GM12865 (cell line): ENCODE results near the gene KCTD1.
A peak's percentile ranks its signal among the peaks of the same experiment; 100 is the strongest.

Experiments
- DNase-seq: peaks from one replicate; pipeline ENCODE4 v3.0.0; 2010; ENCODE audit warnings: low read depth
- H3K4me3 ChIP-seq: 2 replicates; pipeline ENCODE4 v1.5.1; 2011; ENCODE audit warnings: mild to moderate bottlenecking, low read depth, low read length, control low read depth
- CTCF ChIP-seq: IDR thresholded peaks from 2 replicates; pipeline ENCODE4 v1.5.1; 2011; ENCODE audit warnings: low read length, control low read depth, low read depth, inconsistent platforms; ENCODE audit not compliant: insufficient read depth; ENCODE audit errors: missing control alignments

The KCTD1 gene

DNA sequence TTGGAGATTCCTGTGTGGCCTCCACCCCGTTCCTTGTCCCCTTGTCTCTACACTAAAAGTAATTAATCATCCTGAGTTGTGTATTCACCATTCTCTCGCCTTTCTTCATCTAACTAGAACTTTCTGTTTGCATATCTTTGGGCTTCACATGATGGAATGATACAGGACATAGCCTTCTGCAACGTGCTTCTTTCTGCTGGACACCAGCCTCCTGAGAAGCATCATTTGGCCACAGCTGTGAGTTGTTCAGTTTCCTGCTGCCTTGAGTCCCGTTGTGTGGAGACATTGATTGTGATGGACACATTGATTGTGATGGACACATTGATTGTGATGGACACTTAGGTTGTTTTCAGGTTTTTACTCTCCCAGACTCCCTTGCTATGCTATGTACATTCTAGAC, 139.3 kb downstream of the KCTD1 start:
- TF ChIP-seq CTCF = no peak
- H3K4me3 ChIP-seq = no peak overlapping the region
- no peak for DNase-seq

- no peak for DNase-seq
- H3K4me3 ChIP-seq = no peak overlapping the region
- no peak for TF ChIP-seq CTCF
Observed at GRCh38 chr18:26407736-26408601, 140.4 kb downstream of the KCTD1 start.

DNA sequence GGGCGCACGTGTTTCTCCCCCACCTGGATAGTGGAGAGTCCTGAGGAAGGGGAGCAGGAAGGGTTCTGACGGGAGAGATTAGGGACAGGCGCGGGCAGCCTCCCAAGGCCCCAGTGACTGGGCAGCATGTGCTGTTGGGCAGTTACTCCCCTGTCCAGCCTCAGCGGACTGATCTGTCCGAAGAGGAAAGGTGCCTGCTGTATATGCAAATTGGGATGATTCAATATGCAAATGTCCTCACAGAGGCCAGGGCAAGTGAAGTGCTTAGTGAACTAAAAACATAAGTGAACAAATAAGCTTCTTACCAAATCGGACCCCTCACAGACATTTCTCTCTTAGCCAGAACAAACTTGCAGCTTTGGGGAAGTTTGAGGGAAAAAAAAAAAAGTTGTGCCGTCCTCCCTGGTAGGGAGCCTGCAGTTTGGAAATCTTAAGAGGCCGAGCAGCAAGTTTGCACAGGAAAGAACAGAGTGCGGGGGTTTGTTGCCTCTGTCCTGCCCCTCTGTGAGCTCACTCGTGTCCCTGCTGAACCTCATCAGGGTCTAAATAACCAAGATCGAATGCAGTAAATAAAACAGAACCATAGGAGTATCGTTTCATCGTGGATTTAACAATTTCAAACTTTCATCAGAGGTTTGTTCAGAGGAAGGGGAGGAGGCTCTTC, 141.4 kb downstream of the KCTD1 start:
- DNase-seq = peak; percentile 30
- H3K4me3 ChIP-seq = no peak overlapping the region
- no peak for TF ChIP-seq CTCF

- DNase-seq = no peak
- no peak for TF ChIP-seq CTCF
- no peak overlapping the region for H3K4me3 ChIP-seq
Observed at GRCh38 chr18:26406324-26406723, 142.0 kb downstream of the KCTD1 start.

DNA sequence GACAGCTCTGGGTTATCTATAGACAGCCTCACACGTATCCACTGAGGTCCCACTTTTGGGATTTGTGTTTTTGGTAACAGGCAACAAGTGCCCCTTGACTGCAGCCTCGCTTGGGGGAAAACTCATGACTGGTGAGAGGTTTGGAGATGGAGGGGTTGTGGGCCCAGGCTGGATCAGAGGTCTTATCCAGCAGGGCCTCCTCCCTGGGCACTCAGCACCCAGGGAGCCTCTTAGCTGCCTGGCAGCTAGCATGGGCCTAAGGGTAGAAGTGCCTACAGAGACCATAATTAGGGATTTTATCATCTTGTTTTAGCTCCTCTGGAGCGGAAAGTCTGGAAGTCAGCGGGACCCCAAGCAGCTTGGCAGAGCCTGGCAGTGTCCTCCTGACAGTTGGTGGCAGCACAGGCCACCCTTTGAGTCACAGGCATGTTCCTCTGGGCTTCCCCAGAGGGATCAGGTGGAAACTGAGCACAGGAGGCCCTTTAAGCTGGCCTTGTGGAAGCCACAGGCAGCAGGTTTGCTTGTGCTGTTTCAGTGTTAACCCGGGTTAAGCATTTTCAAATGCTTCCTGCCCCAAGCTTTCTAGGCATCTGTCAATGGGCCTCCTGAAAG, 143.1 kb downstream of the KCTD1 start:
- TF ChIP-seq CTCF = peak; percentile 65
- DNase-seq = peak; percentile 74
- H3K4me3 ChIP-seq = no peak overlapping the region
